ENCODE results near the gene KLHDC9. TPM values are rescaled to one million over a fixed set of nuclear protein-coding genes. Genes with fewer than 3 reads are reported as not detected.

Gene KLHDC9
- total and polyA plus RNA-seq, 9 of the 15 experiments (the other 6 are each of a cell fraction or from before 2014, with no cell fraction given) = not detected

DNA sequence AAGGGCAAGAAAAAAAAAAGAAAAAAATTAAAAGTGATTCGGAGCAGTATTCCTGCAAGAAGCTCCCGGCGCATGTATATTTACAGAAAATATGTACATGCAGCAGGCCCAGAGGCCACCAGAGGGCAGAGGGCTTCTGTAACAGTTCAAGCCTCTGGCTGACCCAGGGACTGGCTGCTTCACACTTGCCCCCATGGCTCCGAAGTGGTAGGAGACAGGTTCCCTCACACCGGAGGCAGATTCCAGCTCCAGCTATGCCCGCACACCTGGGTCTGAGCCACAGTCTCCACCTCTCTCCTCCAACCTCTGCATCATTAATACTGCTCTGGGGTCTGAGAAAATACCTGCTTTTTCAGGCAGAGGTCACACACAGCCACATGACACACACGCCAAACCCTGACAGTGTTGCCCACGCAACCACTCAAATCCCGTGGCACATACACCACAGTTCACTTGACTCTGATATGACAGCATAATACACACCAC is 26.2 kb upstream of the KLHDC9 start (continued):
- TF ChIP-seq RCOR1 (IDR thresholded peaks at IDR 0.05; ENCODE audit: borderline replicate concordance in 1 of 2, low read depth in 2 of 2, low read length in 2 of 2) (peak in 1 of 2 experiments; percentile 45; a peak in 1 of 4 replicates), EP300 (IDR thresholded peaks at IDR 0.05; ENCODE audit: low read length) (no peak), LEF1 (IDR thresholded peaks at IDR 0.05) (no peak), HDAC8 (tag; IDR thresholded peaks at IDR 0.05) (no peak), JUNB (CRISPR knock-in tag; conservative IDR thresholded peaks at IDR 0.05) (no peak), CBX1 (IDR thresholded peaks at IDR 0.05; ENCODE audit: low read depth) (no peak), SMC3 (conservative IDR thresholded peaks at IDR 0.05; ENCODE audit: insufficient read depth, low read depth, low read length) (peak; percentile 91), RFX5 (IDR thresholded peaks at IDR 0.05; ENCODE audit: low read depth, low read length) (no peak), MTA2 (IDR thresholded peaks at IDR 0.05; ENCODE audit: low read depth) (no peak), ZNF12 (CRISPR knock-in tag; IDR thresholded peaks at IDR 0.05) (no peak)
- TF ChIP-seq, protein P1, sequence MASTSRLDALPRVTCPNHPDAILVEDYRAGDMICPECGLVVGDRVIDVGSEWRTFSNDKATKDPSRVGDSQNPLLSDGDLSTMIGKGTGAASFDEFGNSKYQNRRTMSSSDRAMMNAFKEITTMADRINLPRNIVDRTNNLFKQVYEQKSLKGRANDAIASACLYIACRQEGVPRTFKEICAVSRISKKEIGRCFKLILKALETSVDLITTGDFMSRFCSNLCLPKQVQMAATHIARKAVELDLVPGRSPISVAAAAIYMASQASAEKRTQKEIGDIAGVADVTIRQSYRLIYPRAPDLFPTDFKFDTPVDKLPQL (IDR thresholded peaks at IDR 0.05; ENCODE audit: extremely low read depth, insufficient read length) = no peak
- TF ChIP-seq, protein P2, sequence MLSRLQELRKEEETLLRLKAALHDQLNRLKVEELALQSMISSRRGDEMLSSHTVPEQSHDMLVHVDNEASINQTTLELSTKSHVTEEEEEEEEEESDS (CRISPR knock-in tag; IDR thresholded peaks at IDR 0.05) = no peak

Data from K562 (cell line).